Right lobe of liver (tissue), 4 donors: ENCODE measurements around the gene PARP14.

ENCODE experiments used
- CTCF ChIP-seq, 4 donors: fragments of 200-600 bp in 3 of 4; fragments of 450-650 bp in 1 of 4; IDR thresholded peaks; one replicate each; pipeline versions ENCODE4 v1.5.1 to v1.8.0; 2016 to 2022; ENCODE audit warnings: antibody characterized with exemption in 4 of 4, mild to moderate bottlenecking in 2 of 4
- POLR2A ChIP-seq: fragments of 450-650 bp; IDR thresholded peaks from one replicate; pipeline ENCODE4 v1.6.1; 2017; ENCODE audit warnings: antibody characterized with exemption, mild to moderate bottlenecking
- donor health status: DM: no; HTN: no; CAD: no.
- donor health status: DM: no; HTN: no; CAD: no.
- donor health status: DM: no; HTN: yes; CAD: no.

GRCh38 chr3:122725106-122725505, 44.5 kb downstream of the PARP14 start:
- TF ChIP-seq CTCF (IDR thresholded peaks at IDR 0.05) (no peak), POLR2A (no peak)
